NCI-H526 (cell line): ENCODE data around the gene EDEM3.

Experiments
- DNase-seq, 2 experiments: peaks; one replicate each; lab custom pipeline; 2025; lab: John Stamatoyannopoulos, UW

The EDEM3 gene

DNA sequence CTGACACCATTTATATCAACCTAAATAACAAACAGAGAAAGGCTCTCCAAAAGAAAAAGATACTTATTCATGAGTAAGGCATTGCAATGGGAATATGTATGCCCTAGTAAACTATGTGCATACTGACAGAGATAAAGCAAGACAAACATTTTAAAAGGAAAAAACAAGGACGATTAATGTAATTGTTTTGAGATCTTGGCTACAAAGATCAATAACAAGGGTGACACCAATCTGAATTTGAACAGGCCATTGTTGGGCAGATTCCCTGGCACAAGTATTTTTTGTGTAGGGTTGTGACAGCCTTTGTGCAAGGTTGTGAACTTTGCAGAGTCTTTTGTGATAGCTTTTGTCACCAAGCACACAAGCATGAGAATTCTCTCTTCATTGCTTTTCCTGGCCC, 85.3 kb downstream of the EDEM3 start:
- DNase-seq = no peak

GRCh38 chr1:184665360-184665759, 89.3 kb downstream of the EDEM3 start:
- DNase-seq = no peak

DNA sequence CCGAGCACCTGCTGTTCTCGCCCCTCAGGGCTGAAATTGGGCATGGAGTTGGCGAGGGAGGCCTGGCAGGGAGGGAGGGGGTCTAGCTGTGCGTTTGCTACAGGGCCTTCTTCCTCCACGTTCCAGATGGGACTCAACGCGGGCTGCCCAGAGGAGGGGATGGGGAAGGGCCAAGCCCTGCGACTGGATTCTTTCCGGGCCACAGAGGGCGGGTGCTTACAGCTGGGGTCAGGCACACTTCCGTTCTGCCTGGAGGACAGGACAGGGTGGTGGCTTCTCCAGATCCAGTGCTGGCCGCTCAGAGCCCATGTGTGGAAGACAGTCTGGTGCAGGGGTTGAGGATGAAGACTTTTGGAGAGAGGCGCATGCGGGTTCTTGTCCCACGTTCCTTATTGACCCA, 90.0 kb downstream of the EDEM3 start:
- no peak for DNase-seq

GRCh38 chr1:184664042-184664660, 90.5 kb downstream of the EDEM3 start:
- DNase-seq = peak; percentile 89 to 99

GRCh38 chr1:184661801-184662200, 92.9 kb downstream of the EDEM3 start:
- no peak for DNase-seq

DNA sequence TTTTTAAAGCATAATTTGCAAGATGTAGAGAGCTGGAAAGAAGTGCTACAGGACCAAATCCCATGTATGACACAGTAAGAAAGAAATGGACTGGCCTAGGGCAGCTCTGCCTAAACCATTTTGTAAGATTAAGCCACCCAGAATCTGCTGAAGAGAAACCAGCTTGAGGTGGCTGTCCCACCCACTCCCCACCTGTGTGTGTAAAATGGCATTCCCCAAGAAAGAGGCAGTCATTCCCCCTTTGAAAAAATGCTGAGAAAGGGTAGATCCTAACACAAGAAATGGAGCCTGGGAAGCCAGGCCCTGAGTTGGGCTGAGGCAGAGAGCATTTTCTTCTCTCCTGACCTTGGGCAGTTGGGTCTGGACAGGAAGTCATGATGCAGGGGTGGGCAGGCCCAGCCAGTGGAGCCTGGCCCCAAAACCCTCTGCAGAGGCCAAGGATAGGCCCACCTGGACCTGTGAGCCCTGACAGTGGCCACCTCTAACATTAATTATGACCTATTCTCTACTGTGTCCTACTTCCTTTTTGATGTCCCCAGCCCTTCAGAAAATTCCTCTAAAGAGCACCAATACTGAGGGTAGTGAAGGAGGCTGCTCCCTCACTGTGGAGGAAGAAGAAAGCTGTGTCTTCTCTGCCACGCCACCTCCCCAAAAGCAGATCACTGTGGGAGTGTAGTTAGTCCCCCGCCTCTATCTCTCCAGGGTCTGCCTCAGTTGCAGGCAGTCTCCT, 94.0 kb downstream of the EDEM3 start:
- DNase-seq = no peak

GRCh38 chr1:184658055-184658454, 96.6 kb downstream of the EDEM3 start:
- no peak for DNase-seq

GRCh38 chr1:184656221-184656620, 98.4 kb downstream of the EDEM3 start:
- no peak for DNase-seq

DNA sequence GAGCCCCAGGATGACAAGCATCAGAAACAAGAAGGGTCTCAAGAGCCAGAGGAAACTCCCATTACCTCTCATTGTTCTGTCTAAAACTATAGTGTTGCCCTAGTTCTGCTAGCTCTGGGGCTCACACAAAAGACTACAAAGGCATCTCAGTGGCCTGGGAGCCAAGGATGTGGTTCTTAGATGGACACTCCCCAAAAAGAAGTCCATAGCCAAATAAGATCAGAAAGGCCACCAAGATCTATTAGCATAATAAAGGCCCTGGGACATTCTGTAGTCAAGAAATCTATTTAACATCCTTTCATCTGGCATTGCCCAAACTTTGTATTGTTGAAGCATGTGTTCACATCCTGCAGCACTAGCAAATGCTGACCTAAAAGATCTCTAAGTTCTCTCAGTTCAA, 99.5 kb downstream of the EDEM3 start:
- DNase-seq = no peak

GRCh38 chr1:184650177-184650866, 104.3 kb downstream of the EDEM3 start:
- DNase-seq = no peak

DNA sequence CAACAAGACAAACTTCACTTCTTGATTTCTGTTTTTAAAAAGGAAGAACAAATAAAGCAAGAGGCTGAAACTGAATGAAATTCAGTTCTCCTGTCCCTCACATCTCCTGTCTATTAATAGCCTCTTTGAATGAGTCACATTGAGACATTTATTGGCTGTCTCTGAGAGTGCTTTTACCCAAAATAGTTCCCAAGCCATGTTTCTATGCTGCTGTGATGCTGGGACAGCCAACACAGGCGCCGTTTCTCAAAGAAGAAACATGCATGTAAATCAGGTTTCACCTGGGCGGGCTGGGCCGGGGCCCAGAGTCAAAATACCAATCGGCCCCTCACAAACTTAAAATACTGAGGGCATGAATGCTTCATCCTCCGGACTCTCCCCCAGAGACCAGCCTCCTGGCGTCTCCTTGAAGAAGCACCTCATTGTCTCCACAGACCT, 105.2 kb downstream of the EDEM3 start:
- DNase-seq = no peak

- DNase-seq = no peak
These were observed 105.8 kb downstream of the EDEM3 start for GRCh38 chr1:184648856-184649201.

DNA sequence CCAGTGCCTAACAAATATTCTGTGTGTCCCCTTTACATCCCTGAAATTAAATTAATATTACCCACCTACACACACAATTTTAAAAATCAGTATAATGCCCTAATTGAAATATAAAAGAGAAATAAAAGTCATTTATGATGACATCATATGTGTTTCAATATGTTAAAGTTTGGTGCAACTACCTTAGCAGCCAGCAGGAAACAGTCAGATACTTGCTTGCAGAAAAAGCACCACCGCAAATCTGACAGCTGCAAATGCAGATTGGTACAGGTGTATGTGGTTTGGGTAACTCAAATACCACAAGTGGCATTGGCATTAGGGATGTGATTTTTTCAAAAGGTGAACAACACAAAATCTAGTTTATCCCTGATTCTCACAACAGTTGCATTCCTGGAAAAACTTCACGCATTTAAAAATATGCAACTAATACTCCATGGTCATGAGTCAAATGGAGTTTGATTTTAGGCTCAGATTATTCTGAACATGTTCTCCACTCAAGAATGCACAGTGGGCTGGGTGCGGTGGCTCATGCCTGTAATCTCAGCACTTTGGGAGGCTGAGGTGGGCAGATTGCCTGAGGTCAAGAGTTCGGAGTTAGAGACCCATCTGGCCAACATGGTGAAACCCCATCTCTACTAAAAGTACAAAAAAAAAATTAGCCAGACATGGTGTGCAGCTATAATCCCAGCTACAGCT, 106.3 kb downstream of the EDEM3 start:
- DNase-seq = no peak

- no peak for DNase-seq
These were observed 107.2 kb downstream of the EDEM3 start for GRCh38 chr1:184647471-184647870.

- DNase-seq = no peak
These were observed 107.8 kb downstream of the EDEM3 start for GRCh38 chr1:184646824-184647223.

- no peak for DNase-seq
These were observed 108.4 kb downstream of the EDEM3 start for GRCh38 chr1:184646178-184646701.

GRCh38 chr1:184644771-184645170, 109.9 kb downstream of the EDEM3 start:
- no peak for DNase-seq

GRCh38 chr1:184643661-184644060, 111.0 kb downstream of the EDEM3 start:
- DNase-seq = no peak

DNA sequence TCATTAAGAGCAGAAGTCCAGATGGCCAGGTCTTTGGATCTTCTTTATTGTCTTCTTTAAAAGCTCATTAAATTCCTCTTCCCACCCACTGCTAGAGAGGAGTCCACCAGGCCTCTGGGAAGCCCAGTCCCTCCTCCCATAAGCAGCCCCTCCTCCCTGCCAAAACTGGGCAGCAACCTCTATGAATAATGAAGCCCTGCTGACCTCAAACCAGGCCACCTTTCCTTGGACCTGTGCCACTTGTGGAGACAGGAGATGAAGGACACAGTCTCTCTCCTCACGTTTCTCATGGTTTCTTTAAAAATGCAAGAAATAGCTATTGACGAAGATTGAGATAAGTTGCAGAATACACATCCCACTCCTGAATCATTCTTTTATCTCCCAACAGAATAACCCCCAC, 112.8 kb downstream of the EDEM3 start:
- DNase-seq = no peak

DNA sequence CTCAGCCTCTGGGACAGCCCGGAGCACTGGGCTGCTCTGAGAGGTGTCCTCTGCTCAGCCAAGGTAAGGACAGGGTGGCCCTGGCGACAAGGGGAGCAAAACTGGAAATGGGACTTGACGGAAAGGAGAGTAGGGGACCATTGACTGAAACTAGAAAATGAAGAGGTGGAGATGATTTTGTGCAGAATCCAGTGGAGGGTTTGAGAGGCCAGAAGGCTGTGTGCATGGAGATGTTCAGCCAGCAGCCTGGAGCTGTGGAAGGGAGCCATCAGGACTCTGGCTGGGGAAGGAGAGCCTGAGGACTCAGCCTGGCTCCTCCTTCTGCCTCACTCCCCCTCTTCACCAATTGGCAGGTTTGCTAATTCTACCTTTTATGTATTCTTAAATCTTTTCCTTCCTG, 114.2 kb downstream of the EDEM3 start:
- DNase-seq = no peak
